SK-N-SH treated with all-trans-retinoic acid at 6 μM for 48 hours (cell line): ENCODE measurements around the gene SIN3B.

Experiments used
- BACH2 ChIP-seq: fragments of 250-450 bp; sonication (Bioruptor Pico); IDR thresholded peaks from 2 replicates; pipeline ENCODE4 v1.9.0; 2021; ENCODE audit warnings: mild to moderate bottlenecking, borderline replicate concordance
- CREB5 ChIP-seq: fragments of 250-450 bp; sonication (Bioruptor Pico); IDR thresholded peaks from 2 replicates; pipeline ENCODE4 v1.5.1; 2020; ENCODE audit warnings: low read depth, mild to moderate bottlenecking, moderate library complexity
- CSDC2 ChIP-seq: fragments of 250-450 bp; sonication (Bioruptor Pico); IDR thresholded peaks from 2 replicates; pipeline ENCODE4 v1.5.0; 2020; ENCODE audit warnings: mild to moderate bottlenecking, moderate library complexity
- ISL1 ChIP-seq: fragments of 250-450 bp; sonication (Bioruptor Pico); IDR thresholded peaks from 2 replicates; pipeline ENCODE4 v2.1.2; 2022; ENCODE audit warnings: mild to moderate bottlenecking, moderate library complexity
- OSR1 ChIP-seq: fragments of 250-450 bp; sonication (Bioruptor Pico); IDR thresholded peaks from 2 replicates; pipeline ENCODE4 v1.8.0; 2022; ENCODE audit warnings: moderate library complexity, mild to moderate bottlenecking, inconsistent platforms
- PATZ1 ChIP-seq: fragments of 250-450 bp; sonication (Bioruptor Pico); IDR thresholded peaks from 2 replicates; pipeline ENCODE4 v1.8.0; 2020; ENCODE audit warnings: mild to moderate bottlenecking, moderate library complexity, borderline replicate concordance
- RARB ChIP-seq: fragments of 250-450 bp; sonication (Bioruptor Pico); IDR thresholded peaks from 2 replicates; pipeline ENCODE4 v1.8.0; 2021; ENCODE audit warnings: mild to moderate bottlenecking, moderate library complexity
- TOX ChIP-seq: fragments of 250-450 bp; sonication (Bioruptor Pico); IDR thresholded peaks from 2 replicates; pipeline ENCODE4 v1.8.0; 2021; ENCODE audit warnings: mild to moderate bottlenecking, moderate library complexity, borderline replicate concordance
- ZC3H10 ChIP-seq: fragments of 250-450 bp; sonication (Bioruptor Pico); IDR thresholded peaks from 2 replicates; pipeline ENCODE4 v1.5.1; 2021; ENCODE audit warnings: mild to moderate bottlenecking, moderate library complexity
- ZNF565 ChIP-seq: fragments of 450-650 bp; formaldehyde crosslinking; conservative IDR thresholded peaks from 2 replicates; pipeline ENCODE4 v1.5.0; 2020; ENCODE audit warnings: low read depth, mild to moderate bottlenecking, moderate library complexity
- ZNF70 ChIP-seq: fragments of 450-650 bp; formaldehyde crosslinking; IDR thresholded peaks from 2 replicates; pipeline ENCODE4 v1.5.0; 2020; ENCODE audit warnings: mild to moderate bottlenecking, moderate library complexity

DNA sequence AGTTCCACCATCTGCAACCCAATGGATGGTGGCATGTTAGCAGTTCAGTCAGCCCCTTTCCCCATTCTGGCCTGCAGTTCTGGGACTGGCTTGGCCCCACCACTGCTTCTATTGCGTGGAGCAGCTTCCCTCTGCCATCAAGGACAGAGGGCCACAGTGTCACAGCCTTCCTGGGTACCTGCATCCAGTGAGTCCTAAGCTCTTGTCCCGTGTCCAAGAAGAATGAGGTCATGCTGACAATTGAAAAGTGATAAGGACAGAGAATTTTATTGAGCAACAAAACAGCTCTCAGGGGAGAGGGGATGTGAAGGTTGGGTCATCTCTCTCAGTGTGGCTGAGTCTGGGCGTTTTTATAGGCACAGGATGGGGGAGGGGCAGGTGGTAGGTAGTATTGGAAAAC, 33.5 kb upstream of the SIN3B start:
- TF ChIP-seq BACH2 (CRISPR knock-in tag) = no peak
- no peak for TF ChIP-seq PATZ1 (CRISPR knock-in tag)
- no peak for TF ChIP-seq CREB5 (CRISPR knock-in tag)
- no peak for TF ChIP-seq ZNF565 (CRISPR knock-in tag)
- TF ChIP-seq ZNF70 (CRISPR knock-in tag) = no peak
- no peak for TF ChIP-seq CSDC2 (CRISPR knock-in tag)
- no peak for TF ChIP-seq ISL1
- TF ChIP-seq ZC3H10 = no peak
- TF ChIP-seq OSR1 (CRISPR knock-in tag) = no peak
- TF ChIP-seq TOX = no peak
- TF ChIP-seq RARB (CRISPR knock-in tag) = no peak
